Stimulated activated CD8-positive, alpha-beta memory T cell treated with anti-CD3 and anti-CD28 coated beads, Interleukin-4, amount 100 ng/mL, for 24 hours (primary cell): ENCODE data around the gene RUSF1.
A peak's percentile ranks its signal among the peaks of the same experiment; 100 is the strongest.

Experiments
- DNase-seq: peaks from one replicate; pipeline ENCODE4 v3.0.0-alpha.2; 2020; ENCODE audit warnings: low read depth

Gene RUSF1

GRCh38 chr16:31471241-31471874, 36.8 kb downstream of the RUSF1 start:
- no peak for DNase-seq

- no peak for DNase-seq
Measured at GRCh38 chr16:31470615-31471014, 37.6 kb downstream of the RUSF1 start.

- DNase-seq, result no peak
Measured at GRCh38 chr16:31467858-31468257, 40.3 kb downstream of the RUSF1 start.

- DNase-seq, result no peak
Measured at GRCh38 chr16:31467151-31467773, 40.9 kb downstream of the RUSF1 start.

GRCh38 chr16:31466381-31466841, 41.8 kb downstream of the RUSF1 start:
- DNase-seq, result no peak

- DNase-seq, result no peak
Measured at GRCh38 chr16:31465788-31466370, 42.3 kb downstream of the RUSF1 start.

GRCh38 chr16:31464781-31465260, 43.4 kb downstream of the RUSF1 start:
- DNase-seq, result no peak

- no peak for DNase-seq
Measured at GRCh38 chr16:31464348-31464769, 43.8 kb downstream of the RUSF1 start.

- no peak for DNase-seq
Measured at GRCh38 chr16:31461921-31462804, 46.0 kb downstream of the RUSF1 start.

GRCh38 chr16:31461201-31461920, 46.8 kb downstream of the RUSF1 start:
- no peak for DNase-seq

GRCh38 chr16:31460582-31461002, 47.6 kb downstream of the RUSF1 start:
- DNase-seq, result no peak

- peak; percentile 100 for DNase-seq
Measured at GRCh38 chr16:31459687-31460581, 48.3 kb downstream of the RUSF1 start.

GRCh38 chr16:31458844-31459686, 49.1 kb downstream of the RUSF1 start, which contains the start of gene ARMC5:
Gene ARMC5, plus strand, starts transcription at chr16:31459501. Its CDS starts 24 bp downstream, at chr16:31459525.
- DNase-seq, result peak; percentile 93

- DNase-seq, result peak; percentile 35
Measured at GRCh38 chr16:31458073-31458843, 49.9 kb downstream of the RUSF1 start.

GRCh38 chr16:31456988-31457360, 51.2 kb downstream of the RUSF1 start:
- no peak for DNase-seq

GRCh38 chr16:31455601-31456314, 52.4 kb downstream of the RUSF1 start:
- DNase-seq, result no peak

GRCh38 chr16:31453255-31454204, 54.7 kb downstream of the RUSF1 start:
- DNase-seq, result no peak
